HepG2 (cell line): Measurements from ENCODE around the gene BICRAL. TPM values are rescaled to one million over a fixed set of nuclear protein-coding genes. Genes with fewer than 3 reads are reported as not detected.

Experiments
- ATAC-seq: fragments of 200-7000 bp; cut with Tn5 transposase; 3 replicates; pipeline ENCODE4 v1.9.1; 2020; ENCODE audit warnings: mild to moderate bottlenecking, moderate library complexity
- BruUV-seq: library from RNA; stranded (reverse); fragments of 400-500 nt; replicated peaks from 2 replicates; lab custom pipeline; 2021; lab: Mats Ljungman, UMichigan
- CTCF ChIA-PET: fragments of 300-600 bp; formaldehyde crosslinking; extraction: SDS; loops from one replicate; lab custom pipeline; 2021; ENCODE audit warnings: low total read pairs, inconsistent platforms, low intra/inter-chr PET ratio; lab: Yijun Ruan, JAX
- POLR2A ChIA-PET: fragments of 350-600 bp; sonication (Branson Sonifier 250); formaldehyde crosslinking; loops from one replicate; lab custom pipeline; 2020; ENCODE audit warnings: antibody characterized with exemption, inconsistent platforms; lab: Yijun Ruan, JAX
- DNase-seq: peaks from one replicate; pipeline ENCODE4 v3.0.0-alpha.2; 2015; ENCODE audit warnings: low spot score
- FAIRE-seq: peaks from 3 replicates; lab custom pipeline; 2011; peaks lifted over from hg19 to GRCh38; lab: Jason Lieb, UNC
- H2AFZ ChIP-seq: one replicate; pipeline ENCODE4 v1.6.1; 2011; ENCODE audit warnings: low read length, inconsistent platforms
- H3K27ac ChIP-seq: fragments of 300-600 bp; 3 replicates; pipeline ENCODE4 v1.8.0; 2011; ENCODE audit warnings: mixed run types, mild to moderate bottlenecking, mixed read lengths, low read length, inconsistent platforms; ENCODE audit not compliant: insufficient read depth; ENCODE audit errors: extremely low read length
- H3K27me3 ChIP-seq, 2 experiments: fragments of 200-600 bp in 1 of 2; 2 replicates in 1 of 2; 3 replicates in 1 of 2; pipeline versions ENCODE4 v1.6.0 to v1.8.0; 2011; ENCODE audit warnings: low read length in 2 of 2, mild to moderate bottlenecking in 2 of 2, moderate library complexity in 2 of 2, inconsistent platforms in 1 of 2; ENCODE audit not compliant: insufficient read depth in 2 of 2, control insufficient read depth in 1 of 2
- H3K36me3 ChIP-seq, 2 experiments: fragments of 200-600 bp in 1 of 2; replicated peaks in 1 of 2; 2 replicates in 1 of 2; 3 replicates in 1 of 2; pipeline versions ENCODE4 v1.5.1 to v1.8.0; 2011; ENCODE audit warnings: low read length in 2 of 2, inconsistent platforms in 1 of 2; ENCODE audit not compliant: insufficient read depth in 2 of 2, control insufficient read depth in 1 of 2
- H3K4me1 ChIP-seq: 2 replicates; pipeline ENCODE4 v1.5.1; 2012; ENCODE audit warnings: low read length, inconsistent platforms; ENCODE audit not compliant: insufficient read depth
- H3K4me2 ChIP-seq: 2 replicates; pipeline ENCODE4 v1.6.0; 2011; ENCODE audit warnings: low read depth, low read length, inconsistent platforms
- H3K4me3 ChIP-seq, 3 experiments: fragments of 200-600 bp in 1 of 3; sonication (generic), shearing (Covaris generic) in 1 of 3; replicated peaks in 1 of 3; 2 replicates each; pipeline ENCODE4 v1.5.1; 2011 to 2016; ENCODE audit warnings: low read length in 3 of 3, inconsistent platforms in 2 of 3, low read depth in 2 of 3, mild to moderate bottlenecking in 2 of 3, control low read depth in 1 of 3, mixed read lengths in 1 of 3; ENCODE audit not compliant: insufficient read depth in 1 of 3
- H3K79me2 ChIP-seq: one replicate; pipeline ENCODE4 v1.6.1; 2011; ENCODE audit warnings: low read length, inconsistent platforms; ENCODE audit not compliant: insufficient read depth
- H3K9ac ChIP-seq: 2 replicates; pipeline ENCODE4 v1.6.0; 2011; ENCODE audit warnings: mild to moderate bottlenecking, low read depth, low read length, inconsistent platforms; ENCODE audit not compliant: insufficient read depth
- H3K9me3 ChIP-seq: 2 replicates; pipeline ENCODE4 v1.5.1; 2012; ENCODE audit warnings: mild to moderate bottlenecking, low read length
- H4K20me1 ChIP-seq: 2 replicates; pipeline ENCODE4 v1.6.0; 2011; ENCODE audit warnings: inconsistent platforms, mild to moderate bottlenecking, low read length, moderate library complexity; ENCODE audit not compliant: insufficient read depth
- GPBP1L1 ChIP-seq: sonication (generic); formaldehyde crosslinking; IDR thresholded peaks from 2 replicates; pipeline ENCODE4 v1.5.0; 2020; ENCODE audit warnings: mild to moderate bottlenecking, missing genetic modification reagents
- GRHL1 ChIP-seq: sonication (generic); formaldehyde crosslinking; conservative IDR thresholded peaks from 2 replicates; pipeline ENCODE4 v1.8.0; 2022; ENCODE audit warnings: missing genetic modification reagents
- MXD1 ChIP-seq: sonication (generic); formaldehyde crosslinking; IDR thresholded peaks from 2 replicates; pipeline ENCODE4 v1.4.0; 2020; ENCODE audit warnings: mild to moderate bottlenecking, missing genetic modification reagents
- PRDM15 ChIP-seq: sonication (generic); formaldehyde crosslinking; IDR thresholded peaks from 2 replicates; pipeline ENCODE4 v1.4.0; 2020; ENCODE audit warnings: missing genetic modification reagents
- SNAPC5 ChIP-seq: sonication (generic); formaldehyde crosslinking; IDR thresholded peaks from 2 replicates; pipeline ENCODE4 v1.8.1; 2023; ENCODE audit warnings: mild to moderate bottlenecking, missing genetic modification reagents, borderline replicate concordance
- THAP7 ChIP-seq: sonication (generic); formaldehyde crosslinking; IDR thresholded peaks from 2 replicates; pipeline ENCODE4 v1.8.1; 2023; ENCODE audit warnings: mild to moderate bottlenecking, missing genetic modification reagents
- ZNF616 ChIP-seq: sonication (generic); formaldehyde crosslinking; IDR thresholded peaks from 2 replicates; pipeline ENCODE4 v1.5.0; 2020; ENCODE audit warnings: low read depth, mild to moderate bottlenecking, missing genetic modification reagents
- WGBS: methylation state at CpG from one replicate; pipeline ENCODE4 v1.1.6; 2017; ENCODE audit warnings: low lambda C conversion rate; 5-methylcytosine and 5-hydroxymethylcytosine counted together
- in situ Hi-C: cut with HindIII; loops from 2 replicates; pipeline ENCODE4 v1.10.0; 2017; ENCODE audit warnings: low pct_unique_long_range_greater_than_20kb; ENCODE audit not compliant: extremely low pct_ligation_motif_present
- intact Hi-C: fragments of 100-400 bp; cut with micrococcal nuclease; formaldehyde crosslinking; loops from one replicate; pipeline ENCODE4 v1.10.0; 2022; ENCODE audit not compliant: unreplicated experiment
- polyA plus RNA-seq, 8 experiments: library from polyadenylated mRNA; depleted of rRNA in 3 of 8; stranded (reverse) in 7 of 8; unstranded in 1 of 8; fragments of >200 nt; fragmentation: Illumina TruSeq in 4 of 8; extraction: Trizol in 4 of 8; gene quantifications; 2 replicates each; pipeline versions ENCODE4 v1.2.1 to v1.2.3, GENCODE V29; 2011 to 2016; ENCODE audit warnings: low read depth in 4 of 8, missing spikeins in 1 of 8, mixed read lengths in 1 of 8; ENCODE audit not compliant: insufficient read depth in 1 of 8
- total RNA-seq, 5 experiments: library from RNA; depleted of rRNA; stranded (reverse); fragments of >200 nt; fragmentation: Illumina TruSeq; extraction: Trizol; gene quantifications; 2 replicates each; pipeline ENCODE4 v1.2.3, GENCODE V29; 2016; ENCODE audit warnings: low read depth in 1 of 5

The BICRAL gene
- total and polyA plus RNA-seq, 2 of the 13 experiments (the other 11 are each of a cell fraction or from before 2014, with no cell fraction given) = 5.0 to 13.5 TPM

GRCh38 chr6:42818416-42818815 is 36.6 kb downstream of the BICRAL start:
- POLR2A ChIA-PET = interaction anchor here (1.2 kb wide), 1 partner anchor 36 kb away, joined by 7 read pairs; the partner anchor contains the start of gene BICRAL

More at GRCh38 chr6:42818416-42818815, 36.6 kb downstream of the BICRAL start:
- no peak for TF ChIP-seq SNAPC5
- TF ChIP-seq THAP7 (CRISPR knock-in tag) = no peak
- no peak for TF ChIP-seq MXD1 (CRISPR knock-in tag)
- no peak for TF ChIP-seq ZNF616 (CRISPR knock-in tag)
- TF ChIP-seq GPBP1L1 (CRISPR knock-in tag) = no peak
- no peak for TF ChIP-seq PRDM15 (CRISPR knock-in tag)
- TF ChIP-seq GRHL1 (CRISPR knock-in tag) = no peak
- Histone ChIP-seq H3K36me3 (peaks cover 2 to 8% of the 10 kb centered on the region in 2 experiments; a peak in 4 of 5 replicates), H3K9me3 (no peaks in the 10 kb centered on the region), H4K20me1 (no peaks in the 10 kb centered on the region), H3K27me3 (no peaks in the 10 kb centered on the region), H3K4me1 (peaks cover 9% of the 10 kb centered on the region), H3K4me3 (no peak overlapping the region), H3K9ac (no peak overlapping the region), H2AFZ (no peak overlapping the region), H3K27ac (no peak overlapping the region), H3K4me2 (no peak overlapping the region), H3K79me2 (no peaks in the 10 kb centered on the region)
- DNase-seq (no peak), ATAC-seq (no peak), FAIRE-seq (no peak)
- WGBS = 94% methylated on average over 2 of the region's 2 CpGs
- in situ Hi-C loops = no loop called here
- intact Hi-C loops = no loop called here
- no TSS peak for BruUV-seq
- CTCF ChIA-PET = no interaction called here
